NCI-H146 (cell line): ENCODE data around the gene CEACAM16.
A peak's percentile ranks its signal among the peaks of the same experiment; 100 is the strongest.
"Not testable (repeated sequence)": the region's sequence is repeated elsewhere in the genome, so short reads cannot be mapped to it uniquely, and the experiment has no call there.

Experiments used
- DNase-seq: peaks from one replicate; lab custom pipeline; 2025; lab: John Stamatoyannopoulos, UW

Gene CEACAM16

DNA sequence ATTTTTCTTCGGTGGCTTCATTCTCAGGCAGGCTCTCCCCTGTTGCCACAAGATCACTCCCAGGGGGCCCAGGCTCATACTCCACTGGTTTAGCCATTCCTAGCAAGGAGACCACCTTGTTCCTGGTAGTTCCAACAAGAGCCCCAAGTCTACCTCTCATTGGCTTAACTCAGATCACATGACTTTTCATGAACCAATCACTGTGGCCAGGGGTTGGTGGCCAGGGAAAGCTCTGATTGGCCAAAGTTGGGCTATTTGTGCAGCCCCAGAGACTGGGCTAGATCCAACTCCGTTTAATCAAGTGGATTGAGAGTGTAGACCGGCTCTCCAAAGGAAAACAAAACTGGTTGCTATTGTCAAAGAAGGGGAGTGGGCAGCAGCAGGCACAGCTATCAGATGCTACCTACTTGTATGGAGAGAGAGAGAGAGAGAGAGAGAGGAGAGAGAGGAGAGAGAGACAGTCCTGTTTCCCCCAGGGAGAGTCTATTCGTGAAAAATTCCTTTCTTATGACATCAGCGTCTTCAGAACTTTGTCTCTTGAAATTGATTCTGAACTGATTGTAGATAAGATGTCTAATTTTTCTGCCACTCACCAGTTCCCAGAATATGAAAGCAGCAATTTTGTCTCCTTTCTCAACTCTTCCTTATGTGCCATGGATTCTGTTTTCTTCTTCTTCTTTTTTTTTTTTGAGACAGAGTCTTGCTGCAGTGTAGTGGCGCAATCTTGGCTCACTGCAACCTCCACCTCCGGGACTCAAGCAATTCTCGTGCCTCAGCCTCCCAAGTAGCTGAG lies 21.7 kb upstream of the CEACAM16 start:
- DNase-seq = peak; percentile 32

DNA sequence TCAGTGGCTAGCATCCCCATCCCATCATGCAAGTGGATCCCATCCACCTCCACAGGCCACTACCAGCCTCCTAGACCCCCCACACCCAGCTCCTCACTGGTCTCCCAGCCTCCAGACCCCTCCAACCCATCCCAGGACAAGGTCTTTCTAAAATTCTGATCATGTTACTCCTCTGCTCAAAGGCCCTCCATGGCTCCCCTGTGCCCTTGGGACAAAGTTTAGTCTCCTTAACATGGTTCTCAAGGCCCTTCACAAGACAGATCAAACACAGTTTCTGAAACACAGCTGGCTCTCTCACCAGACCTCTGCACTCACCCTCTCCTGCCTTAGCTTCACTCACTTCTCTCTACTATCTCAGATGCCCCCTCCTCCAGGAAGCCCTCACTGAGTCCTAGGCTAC lies 18.4 kb upstream of the CEACAM16 start:
- DNase-seq = no peak

DNA sequence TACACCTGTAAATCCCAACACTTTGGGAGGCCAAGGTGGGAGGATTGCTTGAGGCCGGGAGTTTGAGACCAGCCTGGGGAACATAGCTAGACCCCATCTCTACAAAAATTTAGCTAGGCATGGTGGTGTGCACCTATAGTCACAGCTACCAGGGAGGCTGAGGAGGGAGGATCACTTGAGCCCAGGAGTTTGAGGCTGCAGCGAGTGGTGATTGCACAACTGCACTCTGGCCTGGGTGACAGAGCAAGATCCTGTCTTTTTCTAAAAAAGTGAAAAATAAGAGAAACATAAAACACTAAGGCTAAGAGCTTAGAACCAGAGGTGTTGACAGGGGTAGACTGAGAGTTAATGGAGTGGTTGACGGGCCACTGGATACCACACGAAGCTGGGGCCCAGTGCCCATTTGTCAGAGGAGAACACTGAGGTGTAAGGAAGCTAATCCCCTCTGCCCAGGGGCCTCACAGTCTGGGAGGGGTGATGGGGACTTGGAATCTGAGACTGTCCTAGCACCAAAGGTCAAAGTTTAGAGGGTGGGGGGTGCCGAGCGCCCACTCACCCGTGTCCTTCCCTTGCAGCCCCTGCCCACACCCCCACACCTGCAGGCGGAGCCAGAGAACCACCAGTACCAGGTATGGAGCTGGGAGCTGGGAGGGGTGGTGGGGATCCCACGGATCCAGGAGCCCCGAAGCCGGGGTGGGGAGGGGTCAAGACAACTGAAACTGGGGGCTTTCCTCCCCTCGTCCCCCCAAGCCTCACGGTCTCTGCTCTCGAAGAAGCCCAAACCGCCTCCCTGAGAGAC lies 16.8 kb upstream of the CEACAM16 start:
- no peak for DNase-seq

DNA sequence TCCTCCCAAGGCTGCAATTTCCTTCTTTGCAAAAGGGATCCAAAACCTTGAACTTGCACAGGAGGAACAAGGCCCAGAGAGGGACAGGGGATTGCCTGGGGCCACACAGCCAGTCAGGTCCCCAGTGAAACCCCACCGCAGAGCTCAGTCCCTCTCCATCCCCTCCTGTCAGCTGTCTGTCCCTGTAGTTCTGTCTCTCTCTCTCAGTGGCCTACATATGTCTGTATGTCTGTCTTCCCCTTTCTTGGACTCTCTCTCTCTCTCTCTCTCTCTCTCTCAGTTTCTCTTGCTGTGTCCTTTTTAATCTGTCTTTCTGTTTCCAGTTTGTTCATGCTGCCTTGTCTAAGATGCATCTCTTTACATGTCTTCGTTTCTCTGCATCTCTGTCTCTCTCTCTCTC lies 16.1 kb upstream of the CEACAM16 start:
- DNase-seq = no peak

DNA sequence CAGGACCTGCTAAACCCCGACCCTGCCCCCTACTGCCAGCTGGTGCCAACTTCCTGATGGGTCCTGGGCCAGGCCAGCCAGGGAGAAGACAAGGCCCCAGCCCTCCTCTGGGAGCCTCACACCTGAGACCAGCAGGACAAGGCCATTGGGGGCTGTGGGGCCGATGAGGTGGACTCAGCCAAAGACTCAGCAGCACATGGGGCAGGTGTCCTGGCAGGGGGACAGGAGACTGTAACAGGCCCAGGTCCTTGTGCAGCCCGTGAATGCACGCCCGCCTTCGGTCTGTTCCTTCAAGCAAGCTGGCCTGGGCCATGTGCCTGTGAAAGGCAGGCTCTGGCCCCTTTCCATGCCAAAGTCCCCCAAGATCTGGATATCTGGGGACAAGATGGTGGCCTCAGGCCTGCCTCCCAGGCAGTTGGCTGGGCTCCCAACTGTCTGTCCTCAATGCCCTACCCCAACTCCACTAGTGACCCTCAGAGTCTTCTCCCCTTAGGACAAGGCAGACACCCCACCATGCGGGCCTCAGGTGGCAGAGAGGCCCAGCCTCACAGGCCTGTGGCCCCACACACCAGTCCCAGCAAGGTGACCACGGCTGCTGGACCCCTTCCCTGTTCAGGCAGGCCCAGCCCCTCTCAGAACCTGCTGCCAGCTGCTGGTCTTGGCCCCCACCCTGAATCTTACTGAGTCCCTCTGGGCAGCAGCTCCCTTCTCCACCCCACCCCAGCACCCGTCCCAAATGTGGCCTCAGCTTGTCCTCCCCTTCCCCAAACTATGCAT lies 15.3 kb upstream of the CEACAM16 start:
- DNase-seq = no peak

DNA sequence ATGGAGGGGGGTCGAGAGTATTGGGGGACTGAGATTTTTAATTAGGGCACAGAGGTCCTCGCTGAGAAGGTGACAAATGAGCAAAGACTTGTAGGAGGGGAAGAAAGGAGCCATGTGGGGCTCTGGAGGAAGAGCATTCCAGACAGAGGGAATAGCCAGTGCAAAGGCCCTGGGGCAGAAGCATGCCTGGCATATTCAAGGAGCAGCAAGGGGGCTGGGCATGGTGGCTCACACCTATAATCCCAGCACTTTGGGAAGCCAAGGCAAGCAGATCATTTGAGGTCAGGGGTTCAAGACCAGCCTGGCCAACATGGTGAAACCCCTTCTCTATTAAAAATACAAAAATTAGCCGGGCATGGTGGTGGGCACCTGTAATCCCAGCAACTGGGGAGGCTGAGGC lies 14.6 kb upstream of the CEACAM16 start:
- not testable (repeated sequence) for DNase-seq

DNA sequence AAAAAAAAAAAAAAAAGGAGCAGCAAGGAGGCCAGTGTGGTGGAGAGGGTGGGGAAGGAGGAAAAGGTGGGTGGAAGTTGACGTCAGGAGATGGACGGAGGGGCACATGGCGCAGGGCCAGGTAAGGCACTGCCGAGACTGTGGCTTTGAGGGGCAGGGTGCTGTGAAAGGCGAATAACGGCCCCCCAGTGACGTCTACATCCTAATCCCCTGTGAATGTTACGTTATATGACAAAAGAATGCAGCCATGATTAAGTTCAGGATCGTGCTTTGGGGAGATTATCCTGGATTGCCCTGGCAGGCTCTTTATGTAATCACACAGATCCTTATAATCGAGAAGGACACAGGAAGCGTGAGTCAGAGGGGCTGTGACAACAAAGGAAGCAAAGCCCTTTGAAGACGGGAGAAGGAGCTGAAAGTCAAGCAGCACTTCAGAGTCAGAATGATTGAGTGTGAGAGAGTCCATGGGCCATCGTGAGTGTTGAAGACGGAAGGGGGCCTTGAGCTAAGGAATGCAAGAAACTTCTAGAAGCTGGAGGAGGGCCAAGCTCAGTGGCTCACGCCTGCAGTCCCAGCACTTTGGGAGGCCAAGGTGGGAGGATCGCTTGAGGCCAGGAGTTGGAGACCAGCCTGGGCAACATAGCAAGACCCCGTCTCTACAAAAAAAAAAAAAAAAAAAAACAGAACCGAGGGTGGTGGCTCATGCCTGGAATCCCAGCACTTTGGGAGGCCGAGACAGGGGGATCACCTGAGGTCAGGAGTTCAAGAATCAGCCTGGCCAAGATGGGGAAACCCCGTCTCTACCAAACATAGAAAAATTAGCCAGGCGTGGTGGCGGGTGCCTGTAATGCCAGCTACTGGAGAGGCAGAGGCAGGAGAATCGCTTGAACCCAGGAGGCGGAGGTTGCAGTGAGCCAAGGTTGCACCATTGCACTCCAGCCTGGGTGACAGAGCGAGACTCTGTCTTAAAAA lies 13.8 kb upstream of the CEACAM16 start:
- no peak for DNase-seq

DNA sequence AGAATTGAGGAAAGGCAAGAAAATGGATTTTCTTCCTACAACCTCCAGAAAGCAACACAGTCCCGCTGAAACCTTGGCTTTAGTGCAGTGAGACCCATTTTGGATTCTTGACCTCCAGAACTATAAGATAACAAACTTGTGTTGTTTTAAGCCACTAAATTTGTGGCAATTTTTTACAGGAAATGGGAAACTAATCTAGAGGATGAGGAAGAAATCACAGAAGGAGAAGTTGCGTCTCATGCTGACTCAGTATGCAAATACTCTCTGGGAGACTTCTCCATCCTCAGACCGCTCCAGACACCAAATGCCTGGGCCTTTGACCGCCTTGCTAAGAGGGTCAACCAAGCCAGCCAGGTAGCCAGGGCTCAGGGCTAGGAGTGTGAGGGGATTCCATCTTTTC lies 13.1 kb upstream of the CEACAM16 start:
- no peak for DNase-seq

DNA sequence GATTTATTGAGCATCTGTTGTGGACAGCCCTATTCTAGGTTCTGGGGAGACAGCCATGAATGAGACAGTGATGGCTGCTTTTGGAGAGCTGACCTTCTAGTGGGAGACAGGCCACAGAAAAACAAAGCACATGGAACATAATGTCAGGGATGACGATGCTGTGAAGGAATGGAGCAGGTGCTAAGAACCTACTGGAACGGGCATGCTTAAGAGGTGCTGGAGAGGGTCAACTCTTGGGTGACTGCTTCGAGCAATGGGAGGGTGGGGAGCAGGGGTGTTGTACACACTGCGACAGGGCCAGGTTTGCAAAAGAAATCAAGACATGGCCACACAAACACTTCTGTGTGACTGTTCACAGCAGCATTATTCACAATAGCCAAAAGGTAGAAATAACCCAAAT lies 12.1 kb upstream of the CEACAM16 start:
- DNase-seq = no peak

DNA sequence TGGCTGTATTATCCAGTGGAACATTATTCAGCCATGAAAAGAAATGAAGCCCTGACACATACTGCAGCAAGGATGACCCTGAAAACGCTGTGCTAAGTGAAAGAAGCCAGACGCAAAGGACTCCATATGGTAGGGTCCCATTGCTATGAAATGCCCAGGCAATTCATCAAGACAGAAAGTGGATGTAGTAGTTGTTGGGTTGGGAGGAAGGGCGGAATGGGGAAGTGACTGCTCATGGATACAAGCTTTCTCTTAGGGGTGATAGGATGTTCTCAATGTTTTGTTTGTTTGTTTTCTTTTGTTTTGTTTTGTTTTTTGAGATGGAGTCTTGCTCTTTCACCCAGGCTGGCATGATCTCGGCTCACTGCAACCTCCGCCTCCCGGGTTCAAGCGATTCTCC lies 11.1 kb upstream of the CEACAM16 start:
- DNase-seq = no peak

DNA sequence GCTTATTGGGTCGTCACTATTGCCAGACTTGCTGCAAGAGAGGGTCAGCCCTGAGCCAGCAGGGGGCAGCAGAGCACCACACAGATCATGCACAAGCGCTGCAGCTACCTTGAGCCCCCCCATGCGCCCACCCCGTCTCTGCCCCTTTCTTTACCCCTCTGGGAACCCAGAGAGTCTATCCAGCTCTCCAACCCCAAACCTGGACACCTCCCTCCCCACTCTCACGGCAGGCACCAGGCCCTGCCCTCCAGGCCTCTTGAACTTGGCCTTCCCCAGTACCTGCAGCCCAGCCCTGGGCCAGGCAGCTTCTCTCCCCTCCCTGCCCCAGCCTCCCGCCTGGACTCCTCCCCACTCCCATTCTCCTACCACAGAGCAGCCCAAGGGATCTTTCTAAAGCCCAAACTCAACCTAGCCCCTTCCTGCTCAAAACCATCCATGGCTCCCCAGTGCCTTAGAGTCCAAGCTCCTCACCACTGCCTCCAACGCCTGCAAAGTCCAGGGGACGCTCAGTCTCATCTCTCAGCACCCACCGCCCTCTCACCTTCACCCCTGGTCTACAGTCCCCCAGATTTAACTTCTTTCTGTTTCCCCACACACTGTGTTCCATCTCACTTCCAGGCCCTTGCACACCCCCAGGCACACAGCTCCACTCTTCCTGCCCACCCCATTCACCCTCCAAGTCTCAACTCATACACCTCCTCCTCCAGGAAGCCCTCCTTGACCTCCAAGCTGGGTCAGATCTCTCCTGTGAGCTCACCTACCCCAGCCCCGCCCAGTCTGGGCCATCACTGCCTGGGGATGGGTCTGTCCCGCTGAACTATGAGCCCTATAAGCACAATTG lies 9.4 kb upstream of the CEACAM16 start:
- DNase-seq = peak; percentile 79

DNA sequence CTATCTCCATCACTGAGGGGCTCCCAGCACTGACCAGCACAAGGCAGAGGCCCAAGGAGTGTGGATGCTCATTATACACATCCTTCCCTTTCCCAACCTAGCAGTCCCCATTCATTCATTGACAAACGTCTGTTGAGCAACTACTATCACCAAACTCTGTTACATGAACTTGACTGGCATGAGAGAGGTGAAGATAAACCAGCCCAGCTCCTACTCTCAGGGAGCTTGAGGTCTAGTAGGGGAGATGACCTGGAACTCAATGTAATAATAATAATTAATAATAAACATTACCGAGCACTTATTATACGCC lies 8.9 kb upstream of the CEACAM16 start:
- DNase-seq = no peak

DNA sequence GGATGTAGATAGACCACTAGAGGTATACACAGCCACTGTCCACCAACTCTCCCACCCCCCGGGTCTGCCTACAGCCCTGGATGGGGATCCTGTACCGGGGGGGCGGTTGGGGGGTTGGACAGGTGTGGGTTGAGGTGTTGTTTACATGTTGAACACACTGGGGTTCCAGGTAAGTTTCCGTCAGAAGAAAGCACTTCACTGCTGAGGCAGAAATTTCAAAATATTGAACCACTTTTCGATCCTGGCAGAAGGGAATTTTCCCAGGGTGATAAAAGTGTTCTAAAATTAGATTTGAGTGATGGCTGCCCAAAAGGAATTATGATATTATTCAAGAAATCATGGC lies 6.6 kb upstream of the CEACAM16 start:
- DNase-seq = no peak

DNA sequence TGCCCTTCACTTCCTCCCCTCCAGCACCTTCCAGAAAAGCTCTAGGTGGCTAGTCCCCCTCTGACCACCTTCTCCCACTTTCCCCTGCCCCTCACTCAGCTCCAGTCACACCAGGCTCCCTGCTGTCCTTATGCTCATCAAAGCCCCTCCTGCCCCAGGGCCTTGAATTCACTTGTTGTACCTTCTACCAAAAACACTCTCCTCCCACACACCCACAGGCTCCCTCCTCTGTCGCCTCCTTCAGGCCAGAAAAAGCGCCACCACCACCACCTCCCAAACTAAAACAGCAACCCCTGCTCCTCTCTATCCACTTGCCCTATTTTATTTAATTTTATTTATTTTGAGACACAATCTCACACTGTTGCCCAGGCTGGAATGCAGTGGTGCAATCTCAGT lies 4.8 kb upstream of the CEACAM16 start:
- DNase-seq = no peak

DNA sequence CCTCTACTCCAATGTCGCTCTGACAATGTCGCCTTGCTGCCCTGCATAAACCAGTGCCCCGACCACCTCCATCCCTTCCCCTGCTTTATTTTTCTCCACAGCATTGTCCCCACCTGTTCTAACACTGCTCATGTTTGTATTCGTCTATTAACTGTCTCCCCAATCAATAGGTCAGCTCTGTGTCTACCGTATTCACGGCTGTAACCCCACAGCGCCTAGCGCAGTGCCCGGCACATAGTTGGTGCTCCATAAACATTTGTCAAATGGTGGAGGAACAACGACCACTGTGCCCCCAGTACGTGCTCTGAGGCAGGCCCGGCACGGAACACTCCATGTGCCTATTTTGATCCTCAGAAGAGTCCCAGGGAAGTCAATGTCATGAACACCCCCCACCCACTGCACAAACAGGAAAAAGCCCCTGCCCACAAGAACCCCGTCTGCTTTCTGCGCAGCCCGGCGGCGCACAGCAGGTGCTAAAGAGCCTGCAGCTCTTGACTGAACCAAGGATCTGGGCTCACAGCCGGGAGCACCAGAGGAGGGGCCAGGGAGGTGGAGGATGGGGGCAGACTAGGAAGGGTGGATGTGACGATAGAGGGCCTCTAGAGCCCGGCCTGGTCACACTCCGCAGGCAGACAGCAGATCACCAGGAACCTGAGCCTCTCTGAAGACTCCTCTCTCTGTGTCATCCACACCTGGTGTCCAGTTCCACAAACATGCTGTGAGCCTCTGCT lies 1.8 kb upstream of the CEACAM16 start:
- peak; percentile 98 for DNase-seq

DNA sequence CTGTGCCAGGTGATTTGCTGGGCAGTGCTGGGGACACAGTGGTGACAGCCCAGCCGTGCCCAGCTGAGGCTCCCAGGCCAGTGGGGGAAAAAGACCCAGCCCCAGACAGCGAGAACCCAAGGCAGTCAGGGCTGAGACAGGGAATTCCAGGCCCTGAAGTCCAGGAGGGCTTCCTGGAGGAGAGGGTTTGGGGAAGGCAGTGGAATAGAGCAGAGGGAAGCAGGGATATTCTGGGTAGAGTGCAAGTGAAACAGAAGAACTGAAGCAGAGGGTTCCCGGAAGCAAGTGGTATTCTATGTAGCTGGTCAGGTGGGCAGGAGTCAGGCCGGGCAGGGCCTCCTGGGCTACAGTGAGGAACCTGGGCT lies 1.3 kb upstream of the CEACAM16 start:
- no peak for DNase-seq

DNA sequence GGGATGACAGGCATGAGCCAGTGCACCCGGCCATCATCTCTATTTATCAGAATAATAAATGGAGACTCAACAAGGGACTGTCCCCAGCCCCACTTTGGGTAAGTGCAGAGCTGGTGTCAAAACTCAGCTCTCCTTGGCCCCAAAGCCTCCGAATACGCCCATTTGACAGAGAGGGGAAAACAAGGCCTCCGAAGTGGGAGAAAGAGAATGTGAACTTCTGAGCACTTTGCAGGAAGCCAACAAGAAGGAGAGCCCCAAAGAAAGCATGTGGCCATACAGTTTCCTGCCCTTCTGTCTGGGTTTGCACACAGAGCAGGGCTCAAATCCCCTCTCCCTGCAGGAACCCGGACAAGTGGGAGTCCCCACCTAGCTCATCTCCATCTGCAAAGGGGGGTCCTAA lies 1.6 kb downstream of the CEACAM16 start:
- no peak for DNase-seq

DNA sequence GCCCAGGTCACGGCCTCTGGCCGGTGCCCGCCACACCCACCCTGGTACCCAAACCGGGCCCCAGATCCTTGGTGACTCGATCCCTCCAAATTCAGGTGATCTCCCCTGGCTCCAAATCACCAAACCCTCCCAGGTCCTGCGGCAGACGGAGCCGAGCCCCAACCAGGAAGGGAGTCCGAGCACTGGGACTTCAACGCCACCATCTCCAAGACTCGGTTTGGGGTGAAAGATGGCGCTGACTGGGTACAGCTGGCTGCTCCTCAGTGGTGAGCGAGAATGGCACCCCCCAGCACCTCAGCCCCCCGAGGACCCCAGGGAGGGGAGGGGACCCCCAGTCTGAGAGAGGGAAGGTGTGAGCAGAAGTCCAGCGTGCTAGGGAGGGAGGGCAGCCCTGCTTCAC lies 2.3 kb downstream of the CEACAM16 start:
- DNase-seq = no peak

DNA sequence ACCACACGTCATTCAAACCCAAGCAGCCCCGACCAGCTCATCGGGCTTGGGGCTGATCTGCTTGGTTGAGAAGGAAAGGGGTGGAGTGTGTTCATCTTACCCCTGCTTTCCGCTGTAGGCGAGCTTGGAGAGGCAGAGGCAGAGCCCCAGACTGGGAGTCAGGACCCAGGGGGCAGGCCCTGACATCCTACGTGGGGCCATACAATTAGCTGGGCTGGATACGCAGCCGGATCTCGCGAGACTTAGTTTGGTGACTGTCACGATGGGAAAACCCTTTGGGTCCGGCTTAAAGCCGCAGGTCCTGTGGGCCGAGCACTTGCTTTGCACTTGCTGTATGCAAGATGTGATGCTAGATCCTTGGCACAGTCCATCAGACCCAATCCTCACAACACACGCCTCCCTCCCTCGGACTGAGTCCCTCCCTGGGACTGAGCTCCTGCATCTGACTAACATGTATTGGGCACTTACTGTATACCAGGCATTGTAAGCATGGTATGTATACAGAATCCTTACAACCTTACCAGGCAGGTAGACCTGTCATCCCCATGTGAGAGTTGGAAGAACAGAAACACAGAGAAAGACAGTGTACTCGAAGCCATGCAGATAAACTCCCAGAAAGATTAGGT lies 3.7 kb downstream of the CEACAM16 start:
- DNase-seq = no peak
